Subcutaneous adipose tissue (tissue), 4 donors: ENCODE data around the gene MRPL22. TPM values are rescaled to one million over a fixed set of nuclear protein-coding genes. Genes with fewer than 3 reads are reported as not detected.

ENCODE experiments used
- total RNA-seq, 4 donors: library from RNA; depleted of rRNA; stranded (reverse); fragments of >200 nt; gene quantifications; one replicate each; pipeline ENCODE4 v1.1.0, GENCODE V29; 2016
- TF ChIP-seq, protein P1 (sequence below): fragments of 450-650 bp; IDR thresholded peaks from one replicate; pipeline ENCODE4 v1.5.1; 2016; ENCODE audit warnings: low read depth, mild to moderate bottlenecking, control low read depth, antibody characterized with exemption, moderate library complexity

The MRPL22 gene
- total RNA-seq, 4 donors from 2014 or later = 13.4 to 34.6 (median 19.2) TPM

GRCh38 chr5:154966874-154967273 lies 26.0 kb downstream of the MRPL22 start:
- TF ChIP-seq, protein P1, sequence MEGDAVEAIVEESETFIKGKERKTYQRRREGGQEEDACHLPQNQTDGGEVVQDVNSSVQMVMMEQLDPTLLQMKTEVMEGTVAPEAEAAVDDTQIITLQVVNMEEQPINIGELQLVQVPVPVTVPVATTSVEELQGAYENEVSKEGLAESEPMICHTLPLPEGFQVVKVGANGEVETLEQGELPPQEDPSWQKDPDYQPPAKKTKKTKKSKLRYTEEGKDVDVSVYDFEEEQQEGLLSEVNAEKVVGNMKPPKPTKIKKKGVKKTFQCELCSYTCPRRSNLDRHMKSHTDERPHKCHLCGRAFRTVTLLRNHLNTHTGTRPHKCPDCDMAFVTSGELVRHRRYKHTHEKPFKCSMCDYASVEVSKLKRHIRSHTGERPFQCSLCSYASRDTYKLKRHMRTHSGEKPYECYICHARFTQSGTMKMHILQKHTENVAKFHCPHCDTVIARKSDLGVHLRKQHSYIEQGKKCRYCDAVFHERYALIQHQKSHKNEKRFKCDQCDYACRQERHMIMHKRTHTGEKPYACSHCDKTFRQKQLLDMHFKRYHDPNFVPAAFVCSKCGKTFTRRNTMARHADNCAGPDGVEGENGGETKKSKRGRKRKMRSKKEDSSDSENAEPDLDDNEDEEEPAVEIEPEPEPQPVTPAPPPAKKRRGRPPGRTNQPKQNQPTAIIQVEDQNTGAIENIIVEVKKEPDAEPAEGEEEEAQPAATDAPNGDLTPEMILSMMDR = no peak

DNA sequence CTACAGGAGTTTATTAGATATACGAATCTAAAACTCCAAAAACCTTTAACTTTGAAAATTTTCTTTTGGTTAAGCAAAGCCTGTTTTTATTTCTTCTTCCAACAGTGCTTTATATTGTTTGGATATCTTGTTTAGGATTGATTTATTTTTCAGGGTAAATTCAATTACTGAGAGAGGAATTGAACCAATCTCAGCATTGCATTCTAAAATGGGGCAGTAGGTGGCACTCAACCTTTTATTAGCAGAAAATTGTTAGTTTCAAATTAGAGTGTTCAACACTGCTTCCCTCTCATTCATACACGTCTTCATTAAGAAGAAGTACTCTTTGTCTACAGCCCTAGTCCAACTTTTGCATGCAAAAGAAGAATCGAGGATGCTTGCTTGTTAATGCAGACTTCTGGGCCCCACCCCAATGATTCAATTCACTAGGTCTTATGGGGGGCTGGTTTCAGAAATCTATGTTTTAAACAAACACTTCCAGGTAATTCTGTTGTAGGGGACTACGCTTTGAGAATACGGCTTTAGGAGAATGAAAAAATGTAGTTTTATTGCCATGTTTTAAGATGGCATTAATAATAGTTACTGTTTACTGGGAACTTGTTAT lies 26.6 kb downstream of the MRPL22 start:
- TF ChIP-seq, protein P1 = no peak

DNA sequence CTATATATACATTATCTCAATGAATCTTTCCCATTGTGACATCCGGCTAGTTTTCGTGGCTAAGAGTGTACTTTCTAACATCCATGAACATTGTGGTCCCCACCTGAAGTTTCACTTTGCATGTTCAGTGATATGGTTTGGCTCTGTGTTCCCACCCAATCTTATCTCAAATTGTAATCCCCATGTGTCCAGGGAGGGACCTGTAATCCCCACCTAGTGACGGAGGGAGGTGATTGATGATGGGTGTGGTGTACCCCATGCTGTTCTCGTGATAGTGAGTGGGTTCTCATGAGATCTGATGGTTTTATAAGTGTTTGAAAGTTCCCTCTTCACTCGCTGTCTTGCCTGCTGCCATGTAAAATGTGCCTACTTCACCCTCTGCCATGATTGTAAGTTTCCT lies 28.1 kb downstream of the MRPL22 start:
- TF ChIP-seq, protein P1 = no peak

GRCh38 chr5:154970759-154971158 lies 29.9 kb downstream of the MRPL22 start:
- TF ChIP-seq, protein P1 = no peak

GRCh38 chr5:154971501-154971900 lies 30.6 kb downstream of the MRPL22 start:
- TF ChIP-seq, protein P1 = no peak

- TF ChIP-seq, protein P1 = no peak
Observed at GRCh38 chr5:154972476-154973080, 31.7 kb downstream of the MRPL22 start.

DNA sequence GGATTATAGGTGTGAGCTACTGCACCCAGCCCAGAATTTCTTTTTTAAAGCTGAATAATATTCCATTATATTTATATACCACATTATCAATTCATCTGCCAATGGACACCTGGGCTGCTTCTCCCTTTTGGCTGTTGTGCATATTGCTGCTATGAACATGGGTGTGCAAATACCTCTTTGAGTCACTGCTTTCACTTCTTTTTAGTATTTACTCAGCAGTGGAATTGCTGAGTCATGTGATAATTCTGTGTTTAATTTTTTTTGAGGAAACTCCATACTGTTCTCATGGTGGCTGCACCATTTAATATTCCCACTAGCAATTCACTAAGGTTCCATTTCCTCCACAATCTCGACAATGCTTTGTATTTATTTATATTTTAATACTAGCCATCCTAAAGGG lies 36.5 kb downstream of the MRPL22 start:
- TF ChIP-seq, protein P1 = no peak
